Motor neuron (in vitro differentiated cells): Measurements from ENCODE around the gene USP38. TPM values are rescaled to one million over a fixed set of nuclear protein-coding genes. Genes with fewer than 3 reads are reported as not detected.
"Not testable (repeated sequence)": the region's sequence is repeated elsewhere in the genome, so short reads cannot be mapped to it uniquely, and the experiment has no call there.

Experiments
- ATAC-seq, 8 experiments: fragments of 200-7000 bp; cut with Tn5 transposase; replicated peaks in 6 of 8; 2 replicates each; pipeline ENCODE4 v1.8.0; 2021; ENCODE audit warnings: mild to moderate bottlenecking in 8 of 8, moderate library complexity in 8 of 8
- H3K27ac ChIP-seq, 2 donors: fragments of 250-450 bp; sonication (Bioruptor Pico); 2 replicates each; pipeline ENCODE4 v1.9.0; 2021; ENCODE audit warnings: antibody characterized with exemption in 2 of 2, mild to moderate bottlenecking in 2 of 2, moderate library complexity in 1 of 2
- H3K4me1 ChIP-seq, 2 donors: fragments of 250-450 bp; sonication (Bioruptor Pico); replicated peaks in 1 of 2; 2 replicates each; pipeline ENCODE4 v1.6.1; 2021; ENCODE audit warnings: antibody characterized with exemption in 2 of 2, mild to moderate bottlenecking in 2 of 2, moderate library complexity in 1 of 2
- H3K4me3 ChIP-seq, 5 donors: fragments of 250-450 bp; sonication (Bioruptor Pico); 2 replicates each; pipeline ENCODE4 v1.9.0; 2021; ENCODE audit warnings: antibody characterized with exemption in 5 of 5, mild to moderate bottlenecking in 5 of 5, moderate library complexity in 4 of 5
- WGBS, 10 experiments: fragments of 450-650 bp; shearing (Covaris generic); methylation state at CpG; one replicate each; pipeline ENCODE4 v1.0.0; 2022; 5-methylcytosine and 5-hydroxymethylcytosine counted together
- in situ Hi-C, 9 experiments: fragments of 400-800 bp; cut with MboI; loops; one replicate each; pipeline ENCODE4 v1.15.0; 2021; ENCODE audit warnings: low sequenced_read_pairs in 9 of 9, low pct_unique_long_range_greater_than_20kb in 2 of 9; ENCODE audit not compliant: unreplicated experiment in 9 of 9
- total RNA-seq, 8 experiments: library from RNA; unstranded; fragments of 300-600 nt; gene quantifications; 2 replicates each; pipeline versions ENCODE4 v1.2.3 to v1.2.4, GENCODE V29; 2022

Gene USP38, protein sequence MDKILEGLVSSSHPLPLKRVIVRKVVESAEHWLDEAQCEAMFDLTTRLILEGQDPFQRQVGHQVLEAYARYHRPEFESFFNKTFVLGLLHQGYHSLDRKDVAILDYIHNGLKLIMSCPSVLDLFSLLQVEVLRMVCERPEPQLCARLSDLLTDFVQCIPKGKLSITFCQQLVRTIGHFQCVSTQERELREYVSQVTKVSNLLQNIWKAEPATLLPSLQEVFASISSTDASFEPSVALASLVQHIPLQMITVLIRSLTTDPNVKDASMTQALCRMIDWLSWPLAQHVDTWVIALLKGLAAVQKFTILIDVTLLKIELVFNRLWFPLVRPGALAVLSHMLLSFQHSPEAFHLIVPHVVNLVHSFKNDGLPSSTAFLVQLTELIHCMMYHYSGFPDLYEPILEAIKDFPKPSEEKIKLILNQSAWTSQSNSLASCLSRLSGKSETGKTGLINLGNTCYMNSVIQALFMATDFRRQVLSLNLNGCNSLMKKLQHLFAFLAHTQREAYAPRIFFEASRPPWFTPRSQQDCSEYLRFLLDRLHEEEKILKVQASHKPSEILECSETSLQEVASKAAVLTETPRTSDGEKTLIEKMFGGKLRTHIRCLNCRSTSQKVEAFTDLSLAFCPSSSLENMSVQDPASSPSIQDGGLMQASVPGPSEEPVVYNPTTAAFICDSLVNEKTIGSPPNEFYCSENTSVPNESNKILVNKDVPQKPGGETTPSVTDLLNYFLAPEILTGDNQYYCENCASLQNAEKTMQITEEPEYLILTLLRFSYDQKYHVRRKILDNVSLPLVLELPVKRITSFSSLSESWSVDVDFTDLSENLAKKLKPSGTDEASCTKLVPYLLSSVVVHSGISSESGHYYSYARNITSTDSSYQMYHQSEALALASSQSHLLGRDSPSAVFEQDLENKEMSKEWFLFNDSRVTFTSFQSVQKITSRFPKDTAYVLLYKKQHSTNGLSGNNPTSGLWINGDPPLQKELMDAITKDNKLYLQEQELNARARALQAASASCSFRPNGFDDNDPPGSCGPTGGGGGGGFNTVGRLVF
- total RNA-seq = 10 to 100 TPM; 13.0 to 20.5 (median 15.8) TPM

DNA sequence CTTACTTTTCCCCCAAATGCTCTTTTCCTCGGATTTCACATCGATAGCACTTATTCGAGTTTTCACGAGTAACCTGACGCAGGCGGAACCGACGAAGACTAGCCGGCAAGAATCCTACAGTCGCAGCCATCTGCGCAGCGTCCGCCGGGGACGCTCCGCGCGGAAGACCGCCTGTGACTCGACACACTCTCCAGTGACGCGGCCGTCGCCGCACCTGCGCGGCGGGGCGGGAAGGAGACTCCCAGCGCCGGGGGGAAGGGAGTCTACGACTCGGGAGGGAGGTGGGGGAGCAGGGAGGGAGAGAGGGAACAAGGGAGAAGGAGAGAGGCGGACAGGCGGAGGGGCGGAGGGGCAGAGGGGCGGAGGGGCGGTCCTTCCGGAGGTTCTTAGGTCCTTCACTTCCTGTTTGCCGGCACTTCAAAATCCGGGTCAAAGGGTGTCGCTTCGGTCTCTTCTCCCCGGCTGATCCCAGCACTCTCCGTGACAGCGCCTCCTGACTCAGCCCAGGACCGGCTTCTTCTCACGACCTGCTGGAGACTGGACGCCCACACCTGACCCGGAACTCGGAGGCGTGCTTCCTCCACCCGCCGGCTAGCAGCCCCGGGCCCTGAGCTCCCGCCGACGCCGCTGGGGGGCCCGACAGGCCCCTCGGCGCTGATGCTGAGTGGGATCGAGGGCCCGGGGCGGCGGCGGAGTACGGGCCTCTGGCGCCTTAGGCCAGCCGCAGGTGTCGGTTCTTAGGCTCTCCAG is at the start of gene USP38:
Gene USP38, plus strand, starts transcription at position 415 of the 750 bp plus-strand sequence. CDS start 534 bp downstream, outside the sequence.
- WGBS, 10 experiments = 0 to 6% (median 0%) methylated on average over 2 to 5 of the region's 71 CpGs; no CpG with 5 or more reads in 6 of the 10 experiments
- H3K4me1 ChIP-seq = peaks cover 13 to 27% of the 10 kb centered on the region in 2 donors
- peak within 1 kb of the TSS; percentile 76 to 92 (median 90) for H3K4me3 ChIP-seq
- H3K27ac ChIP-seq = peak within 1 kb of the TSS; percentile 61 to 82
- ATAC-seq = peak; percentile 86 to 93 (median 92)
- in situ Hi-C loops = loop anchor here in 1 of 9 experiments (25.0 kb wide), 1 partner anchor 303 kb away; no protein-coding TSS in a partner anchor

DNA sequence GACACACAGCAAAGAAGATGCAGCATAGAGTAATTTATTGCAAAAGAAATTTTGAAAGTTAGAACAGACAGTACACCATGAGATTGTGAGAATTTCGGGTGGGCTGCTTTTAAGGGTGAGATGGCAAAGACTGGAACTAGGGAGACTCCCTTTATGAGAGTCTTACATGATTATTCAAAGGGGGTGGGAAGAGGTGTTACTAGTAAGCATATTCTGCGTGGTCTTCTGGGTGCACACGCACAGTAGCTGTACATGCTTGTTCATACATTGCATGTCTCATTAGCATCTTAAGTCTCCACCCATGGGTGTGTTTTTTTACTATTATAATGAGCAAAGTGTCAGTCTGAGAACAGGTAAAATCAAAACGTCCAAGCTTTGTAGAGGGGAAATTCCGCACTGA is 49.4 kb upstream of the USP38 start:
- Histone ChIP-seq H3K4me3 (no peak overlapping the region), H3K27ac (no peak overlapping the region), H3K4me1 (no peaks in the 10 kb centered on the region)
- 0 to 92% (median 36%) methylated on average over 1 to 5 of the region's 5 CpGs; no CpG with 5 or more reads in 2 of the 10 experiments for WGBS, 10 experiments
- ATAC-seq = peak in 3 of 8 experiments; percentile 47 to 90 (median 70)
- in situ Hi-C loops = no loop called here

- no peak for ATAC-seq
- Histone ChIP-seq H3K4me1 (no peaks in the 10 kb centered on the region), H3K27ac (no peak overlapping the region), H3K4me3 (no peak overlapping the region)
- in situ Hi-C loops = no loop called here
- 35 to 90% (median 73%) methylated on average over 1 to 2 of the region's 4 CpGs; no CpG with 5 or more reads in 6 of the 10 experiments for WGBS, 10 experiments
Observed at GRCh38 chr4:143140696-143141095, 44.0 kb upstream of the USP38 start.

GRCh38 chr4:143148521-143148920 is 36.2 kb upstream of the USP38 start:
- Histone ChIP-seq H3K4me3 (no peak overlapping the region), H3K27ac (no peak overlapping the region), H3K4me1 (no peaks in the 10 kb centered on the region)
- 0 to 100% (median 92%) methylated on average over 1 to 2 of the region's 2 CpGs; no CpG with 5 or more reads in 2 of the 10 experiments for WGBS, 10 experiments
- in situ Hi-C loops = no loop called here
- no peak for ATAC-seq

GRCh38 chr4:143156853-143157252 is 27.9 kb upstream of the USP38 start:
- ATAC-seq = no peak

DNA sequence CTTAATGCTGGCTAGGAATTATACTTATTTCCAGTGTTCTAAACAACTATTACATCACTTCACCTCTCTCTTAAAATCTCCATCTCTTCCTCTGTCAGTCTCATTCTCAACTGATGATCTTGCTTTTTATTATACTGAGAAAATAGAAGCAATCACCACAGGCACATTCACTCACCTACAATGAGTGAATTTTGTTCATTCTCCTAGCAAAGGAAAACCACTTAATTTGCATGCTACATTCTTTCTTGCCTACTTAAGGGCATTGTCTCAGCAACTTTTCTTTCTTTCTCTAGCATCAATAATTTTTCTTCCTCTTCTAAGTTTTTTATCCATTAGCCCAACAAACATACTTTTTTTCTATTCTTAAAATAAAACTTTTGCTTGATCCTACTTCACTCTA is 21.1 kb upstream of the USP38 start:
- in situ Hi-C loops = no loop called here
- Histone ChIP-seq H3K27ac (no peak overlapping the region), H3K4me3 (no peak overlapping the region), H3K4me1 (no peaks in the 10 kb centered on the region)
- ATAC-seq = no peak

More at GRCh38 chr4:143156853-143157252, 27.9 kb upstream of the USP38 start:
- 60 to 100% (median 88%) methylated on average over 1 to 2 of the region's 2 CpGs; no CpG with 5 or more reads in 4 of the 10 experiments for WGBS, 10 experiments
- Histone ChIP-seq H3K4me3 (no peak overlapping the region), H3K4me1 (no peaks in the 10 kb centered on the region), H3K27ac (no peak overlapping the region)
- in situ Hi-C loops = no loop called here

- WGBS, 10 experiments = 67 to 100% (median 88%) methylated on average over 1 to 3 of the region's 11 CpGs; no CpG with 5 or more reads in 4 of the 10 experiments
- in situ Hi-C loops, H3K4me3 ChIP-seq, H3K4me1 ChIP-seq, H3K27ac ChIP-seq, ATAC-seq: not testable (repeated sequence)
Observed at GRCh38 chr4:143166722-143167121, 18.0 kb upstream of the USP38 start.

DNA sequence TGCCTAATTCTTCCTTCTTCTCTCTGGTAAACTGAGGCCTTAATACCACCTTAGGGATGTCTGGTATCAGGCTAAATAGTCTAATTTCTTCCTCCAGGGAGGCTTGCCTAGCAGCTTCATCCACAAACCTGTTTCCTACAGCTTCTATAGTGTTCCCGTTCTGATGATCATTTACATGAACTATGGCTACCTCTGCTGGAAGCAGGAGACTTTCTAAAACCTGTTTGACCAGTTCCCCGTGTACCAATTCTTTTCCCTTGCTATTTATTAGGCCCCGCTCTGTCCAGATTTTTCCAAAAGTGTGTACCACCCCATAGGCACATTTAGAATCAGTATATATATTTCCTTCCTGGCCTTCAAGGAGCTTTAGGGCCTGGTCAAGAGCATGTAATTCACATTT is 5.8 kb upstream of the USP38 start:
- H3K4me1 ChIP-seq = peaks cover 4 to 5% of the 10 kb centered on the region in 2 donors
- H3K4me3 ChIP-seq = no peak overlapping the region
- no peak for ATAC-seq
- in situ Hi-C loops = loop anchor here in 1 of 9 experiments (25.0 kb wide), 1 partner anchor 308 kb away; no protein-coding TSS in a partner anchor
- WGBS, 10 experiments = 81 to 100% (median 93%) methylated on average over 1 to 3 of the region's 3 CpGs; no CpG with 5 or more reads in 2 of the 10 experiments
- H3K27ac ChIP-seq = no peak overlapping the region

DNA sequence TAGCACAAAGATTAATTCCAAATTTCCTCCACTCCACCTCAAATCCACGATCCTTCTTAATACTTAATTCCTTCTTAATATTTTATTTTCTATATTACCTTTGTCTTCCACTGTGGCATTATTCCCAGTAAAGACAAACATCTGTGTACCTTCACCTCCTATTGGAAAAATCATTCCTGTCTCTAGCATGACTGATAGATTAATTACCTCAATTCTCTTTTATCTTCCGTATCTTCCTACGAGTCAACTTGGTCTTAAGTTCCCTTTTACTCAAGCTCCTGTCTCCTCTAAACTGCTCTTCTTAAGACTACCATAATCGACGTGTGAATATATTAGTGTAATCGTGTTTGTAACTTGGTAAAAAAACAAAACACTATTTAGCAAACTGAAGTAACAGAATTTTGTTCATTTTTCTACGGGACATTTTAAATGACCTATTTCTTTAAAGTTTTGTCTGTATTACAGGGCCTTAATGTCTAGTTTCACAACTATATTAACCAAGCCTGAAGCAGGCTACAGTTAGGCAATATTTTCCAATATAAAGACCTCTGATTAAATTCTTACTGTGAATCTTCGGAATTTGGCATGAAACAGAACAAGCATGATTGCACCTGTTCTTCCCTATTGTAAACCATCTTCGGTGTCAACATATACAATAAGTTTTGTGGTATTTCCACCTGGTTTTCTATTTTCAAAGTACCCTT is 1.1 kb upstream of the USP38 start:
- in situ Hi-C loops = loop anchor here in 1 of 9 experiments (25.0 kb wide), 1 partner anchor 304 kb away; no protein-coding TSS in a partner anchor
- Histone ChIP-seq H3K4me1 (peaks cover 13 to 17% of the 10 kb centered on the region in 2 donors), H3K4me3 (peak overlapping the region; percentile 76 to 92 (median 90)), H3K27ac (peak overlapping the region; percentile 61 to 82)
- no peak for ATAC-seq
- WGBS, 10 experiments = 35 to 73% (median 45%) methylated on average over 2 to 9 of the region's 9 CpGs

- peak; percentile 8 to 39 (median 22) for ATAC-seq
- in situ Hi-C loops = loop anchor here in 1 of 9 experiments (25.0 kb wide), 1 partner anchor 303 kb away; no protein-coding TSS in a partner anchor
- WGBS, 10 experiments = 0 to 3% (median 0%) methylated on average over 1 to 10 of the region's 11 CpGs; no CpG with 5 or more reads in 3 of the 10 experiments
- H3K4me1 ChIP-seq = peaks cover 13 to 22% of the 10 kb centered on the region in 2 donors
- H3K4me3 ChIP-seq = peak overlapping the region; percentile 76 to 92 (median 90)
- peak overlapping the region; percentile 61 to 82 for H3K27ac ChIP-seq
Observed at GRCh38 chr4:143184217-143184502, 557 bp upstream of the USP38 start.

GRCh38 chr4:143185253-143186107 is 763 bp downstream of the USP38 start:
- 0 to 20% (median 0%) methylated on average over 1 to 32 of the region's 50 CpGs; no CpG with 5 or more reads in 3 of the 10 experiments for WGBS, 10 experiments
- H3K27ac ChIP-seq = peak overlapping the region; percentile 61 to 82
- H3K4me1 ChIP-seq = peaks cover 13 to 33% of the 10 kb centered on the region in 2 donors
- peak overlapping the region; percentile 76 to 92 (median 90) for H3K4me3 ChIP-seq
- ATAC-seq = no peak
- in situ Hi-C loops = loop anchor here in 1 of 9 experiments (25.0 kb wide), 1 partner anchor 302 kb away; no protein-coding TSS in a partner anchor
